Transverse colon (tissue), 4 donors: ENCODE measurements around the gene EBNA1BP2. TPM values are rescaled to one million over a fixed set of nuclear protein-coding genes. Genes with fewer than 3 reads are reported as not detected.
A peak's percentile ranks its signal among the peaks of the same experiment; 100 is the strongest.

Experiments used
- DNase-seq: peaks from one replicate; pipeline ENCODE4 v3.0.0-alpha.2; 2019
- H3K27ac ChIP-seq, 4 donors: fragments of 200-600 bp; sonication (generic); 2 replicates each; pipeline ENCODE4 v1.5.1; 2016 to 2018; ENCODE audit warnings: inconsistent platforms in 4 of 4
- H3K27me3 ChIP-seq: fragments of 200-600 bp; sonication (generic); 2 replicates; pipeline ENCODE4 v1.5.1; 2017; ENCODE audit warnings: inconsistent platforms
- H3K36me3 ChIP-seq, 4 donors: fragments of 200-600 bp; sonication (generic); 2 replicates each; pipeline ENCODE4 v1.5.1; 2017 to 2019; ENCODE audit warnings: inconsistent platforms in 4 of 4
- H3K4me1 ChIP-seq, 4 donors: fragments of 200-600 bp; sonication (generic); 2 replicates each; pipeline ENCODE4 v1.5.1; 2017 to 2020; ENCODE audit warnings: inconsistent platforms in 4 of 4
- H3K4me3 ChIP-seq, 4 donors: fragments of 200-600 bp; sonication (generic); 1 replicate in 1 of 4; 2 replicates in 3 of 4; pipeline versions ENCODE4 v1.5.1 to v1.6.1; 2017 to 2019; ENCODE audit warnings: inconsistent platforms in 4 of 4
- H3K9me3 ChIP-seq, 2 donors: fragments of 200-600 bp; sonication (generic); 2 replicates each; pipeline ENCODE4 v1.5.1; 2017 to 2019; ENCODE audit warnings: inconsistent platforms in 2 of 2
- CTCF ChIP-seq, 5 experiments: fragments of 200-600 bp in 3 of 5; fragments of 450-650 bp in 2 of 5; sonication (generic) in 3 of 5; IDR thresholded peaks; 1 replicate in 2 of 5; 2 replicates in 3 of 5; pipeline ENCODE4 v1.5.1; 2016 to 2017; ENCODE audit warnings: antibody characterized with exemption in 5 of 5, inconsistent platforms in 3 of 5, mild to moderate bottlenecking in 2 of 5, moderate library complexity in 1 of 5
- EP300 ChIP-seq: sonication (generic); formaldehyde crosslinking; IDR thresholded peaks from one replicate; pipeline ENCODE4 v1.6.1; 2017; ENCODE audit warnings: antibody characterized with exemption, low read depth
- POLR2A ChIP-seq: fragments of 450-650 bp; IDR thresholded peaks from one replicate; pipeline ENCODE4 v1.6.1; 2016; ENCODE audit warnings: antibody characterized with exemption, mild to moderate bottlenecking, moderate library complexity
- POLR2AphosphoS5 ChIP-seq, 3 donors: sonication (generic); formaldehyde crosslinking; IDR thresholded peaks; one replicate each; pipeline ENCODE4 v1.6.1; 2016; ENCODE audit warnings: antibody characterized with exemption in 3 of 3
- WGBS, 2 donors: methylation state at CpG; one replicate each; pipeline ENCODE4 v1.1.5; 2018; ENCODE audit warnings: low coverage in 1 of 2; 5-methylcytosine and 5-hydroxymethylcytosine counted together
- in situ Hi-C, 4 donors: fragments of 200-750 bp; cut with MboI; loops; one replicate each; pipeline versions ENCODE4 v1.15.0 to v1.15.1; 2017; ENCODE audit warnings: low sequenced_read_pairs in 3 of 4, low pct_ligation_motif_present in 1 of 4, low pct_unique_long_range_greater_than_20kb in 1 of 4
- intact Hi-C: fragments of 100-400 bp; cut with DNase I; formaldehyde crosslinking; loops from one replicate; pipeline ENCODE4 v1.15.1; 2023; ENCODE audit warnings: low total_unique reads
- total RNA-seq, 4 donors: library from RNA; depleted of rRNA; stranded (reverse); fragments of >200 nt; gene quantifications; one replicate each; pipeline ENCODE4 v1.1.0, GENCODE V29; 2016

EBNA1BP2 gene
- total RNA-seq, 4 donors from 2014 or later, result 12.5 to 35.5 (median 30.1) TPM

GRCh38 chr1:43152866-43153265 lies 19.2 kb downstream of the EBNA1BP2 start:
- Histone ChIP-seq H3K27ac (no peak overlapping the region), H3K27me3 (peaks cover 34% of the 10 kb centered on the region), H3K4me3 (no peak overlapping the region), H3K9me3 (no peaks in the 10 kb centered on the region), H3K4me1 (peaks cover 0 to 2% (median 1%) of the 10 kb centered on the region in 4 donors), H3K36me3 (no peaks in the 10 kb centered on the region)
- in situ Hi-C loops (no loop called here), intact Hi-C loops (no loop called here)
- TF ChIP-seq EP300, result no peak
- 40 to 43% methylated on average over 2 to 4 of the region's 4 CpGs for WGBS, 2 donors
- no peak for DNase-seq

- 53 to 79% methylated on average over 4 to 5 of the region's 5 CpGs for WGBS, 2 donors
- in situ Hi-C loops, result no loop called here
- Histone ChIP-seq H3K9me3 (no peaks in the 10 kb centered on the region), H3K27ac (no peak overlapping the region), H3K36me3 (no peaks in the 10 kb centered on the region), H3K27me3 (peaks cover 63% of the 10 kb centered on the region), H3K4me1 (peaks cover 0 to 7% (median 7%) of the 10 kb centered on the region in 4 donors), H3K4me3 (no peak overlapping the region)
- DNase-seq, result no peak
- TF ChIP-seq POLR2AphosphoS5 (IDR thresholded peaks at IDR 0.05), result no peak
- no peak for TF ChIP-seq EP300
- no peak for TF ChIP-seq CTCF (IDR thresholded peaks at IDR 0.05)
- TF ChIP-seq POLR2A, result no peak
- intact Hi-C loops, result no loop called here
These were observed 22.2 kb downstream of the EBNA1BP2 start for GRCh38 chr1:43149889-43150288.

- TF ChIP-seq EP300 (no peak), CTCF (IDR thresholded peaks at IDR 0.05) (no peak), POLR2AphosphoS5 (IDR thresholded peaks at IDR 0.05) (no peak), POLR2A (no peak)
- Histone ChIP-seq H3K4me3 (peak overlapping the region in 3 of 4 donors; percentile 8 to 44 (median 18)), H3K36me3 (no peaks in the 10 kb centered on the region), H3K4me1 (peaks cover 0 to 7% (median 7%) of the 10 kb centered on the region in 4 donors), H3K27ac (no peak overlapping the region), H3K9me3 (no peaks in the 10 kb centered on the region), H3K27me3 (peaks cover 72% of the 10 kb centered on the region)
- in situ Hi-C loops, result no loop called here
- peak; percentile 49 for DNase-seq
- intact Hi-C loops, result no loop called here
- 17 to 19% methylated on average over 11 to 46 of the region's 47 CpGs for WGBS, 2 donors
These were observed 24.3 kb downstream of the EBNA1BP2 start for GRCh38 chr1:43147625-43148327.

- H3K9me3 ChIP-seq, result peaks cover 0 to 3% of the 10 kb centered on the region in 2 donors
- H3K27me3 ChIP-seq, result peaks cover 51% of the 10 kb centered on the region
- intact Hi-C loops, result no loop called here
- DNase-seq, result no peak
- no peak overlapping the region for H3K27ac ChIP-seq
- in situ Hi-C loops, result no loop called here
- no peaks in the 10 kb centered on the region for H3K36me3 ChIP-seq
- H3K4me3 ChIP-seq, result no peak overlapping the region
- H3K4me1 ChIP-seq, result peaks cover 0 to 7% (median 7%) of the 10 kb centered on the region in 4 donors
- no peak for TF ChIP-seq CTCF (IDR thresholded peaks at IDR 0.05)
These were observed 27.9 kb downstream of the EBNA1BP2 start for GRCh38 chr1:43144237-43144636.

- H3K27me3 ChIP-seq, result peaks cover 44% of the 10 kb centered on the region
- WGBS, 2 donors, result 32 to 57% methylated on average over 5 to 7 of the region's 7 CpGs
- TF ChIP-seq CTCF (IDR thresholded peaks at IDR 0.05) (no peak), POLR2A (no peak), EP300 (no peak), POLR2AphosphoS5 (IDR thresholded peaks at IDR 0.05) (no peak)
- intact Hi-C loops, result no loop called here
- no peak for DNase-seq
- in situ Hi-C loops, result no loop called here
- no peak overlapping the region for H3K4me3 ChIP-seq
- H3K9me3 ChIP-seq, result peaks cover 0 to 3% of the 10 kb centered on the region in 2 donors
- H3K27ac ChIP-seq, result no peak overlapping the region
- H3K4me1 ChIP-seq, result peaks cover 0 to 7% (median 7%) of the 10 kb centered on the region in 4 donors
- no peaks in the 10 kb centered on the region for H3K36me3 ChIP-seq
These were observed 28.6 kb downstream of the EBNA1BP2 start for GRCh38 chr1:43143441-43143888.
